GM12878 (cell line): ENCODE measurements around the gene KRT33A. TPM values are rescaled to one million over a fixed set of nuclear protein-coding genes. Genes with fewer than 3 reads are reported as not detected.

Experiments
- ATAC-seq: fragments of 200-7000 bp; cut with Tn5 transposase; 3 replicates; pipeline ENCODE4 v1.9.1; 2020; ENCODE audit warnings: mild to moderate bottlenecking, moderate library complexity
- BruUV-seq: library from RNA; stranded (reverse); fragments of 400-500 nt; replicated peaks from 2 replicates; lab custom pipeline; 2021; lab: Mats Ljungman, UMichigan
- CTCF ChIA-PET: fragments of 300-600 bp; sonication (Branson Sonifier 250); formaldehyde crosslinking; extraction: SDS; loops from one replicate; lab custom pipeline; 2021; ENCODE audit warnings: inconsistent platforms; lab: Yijun Ruan, JAX
- POLR2A ChIA-PET: fragments of 350-600 bp; formaldehyde crosslinking; extraction: SDS; loops from one replicate; lab custom pipeline; 2021; ENCODE audit warnings: inconsistent platforms; lab: Charles Lee
- RAD21 ChIA-PET: fragments of 300-600 bp; sonication (Branson Sonifier 250); formaldehyde crosslinking; loops from one replicate; lab custom pipeline; 2023; ENCODE audit warnings: antibody characterized with exemption; ENCODE audit not compliant: unreplicated experiment; lab: Charles Lee
- SMC1A ChIA-PET: fragments of 300-600 bp; sonication (Branson Sonifier 250); formaldehyde crosslinking; loops from one replicate; lab custom pipeline; 2023; ENCODE audit not compliant: unreplicated experiment, uncharacterized antibody; lab: Charles Lee
- DNase-seq: peaks from one replicate; pipeline ENCODE4 v3.0.0-alpha.2; 2011; ENCODE audit warnings: low read depth, low spot score
- FAIRE-seq: peaks from 3 replicates; lab custom pipeline; 2011; peaks lifted over from hg19 to GRCh38; lab: Jason Lieb, UNC
- H2AFZ ChIP-seq: 2 replicates; pipeline ENCODE4 v1.6.0; 2011; ENCODE audit warnings: low read depth, low read length, control low read depth; ENCODE audit not compliant: control insufficient read depth
- H3K27ac ChIP-seq: 2 replicates; pipeline ENCODE4 v1.5.1; 2011; ENCODE audit warnings: control low read depth; ENCODE audit not compliant: control insufficient read depth, insufficient read depth
- H3K27me3 ChIP-seq, 2 experiments: replicated peaks in 1 of 2; 2 replicates each; pipeline versions ENCODE4 v1.6.0 to v1.6.1; 2011; ENCODE audit warnings: low read length in 1 of 2; ENCODE audit not compliant: control insufficient read depth in 2 of 2, insufficient read depth in 2 of 2
- H3K36me3 ChIP-seq, 2 experiments: 2 replicates each; pipeline ENCODE4 v1.5.1; 2011; ENCODE audit warnings: low read length in 1 of 2; ENCODE audit not compliant: control insufficient read depth in 2 of 2, insufficient read depth in 2 of 2
- H3K4me1 ChIP-seq: 2 replicates; pipeline ENCODE4 v1.6.1; 2011; ENCODE audit warnings: mild to moderate bottlenecking, low read length, moderate library complexity, mixed read lengths; ENCODE audit not compliant: control insufficient read depth, insufficient read depth
- H3K4me2 ChIP-seq: 2 replicates; pipeline ENCODE4 v1.6.0; 2011; ENCODE audit warnings: control low read depth; ENCODE audit not compliant: control insufficient read depth, insufficient read depth
- H3K4me3 ChIP-seq: fragments of 200-600 bp; sonication (generic); 2 replicates; pipeline ENCODE4 v1.5.1; 2016
- H3K79me2 ChIP-seq: 2 replicates; pipeline ENCODE4 v1.6.0; 2011; ENCODE audit warnings: low read length; ENCODE audit not compliant: control insufficient read depth, insufficient read depth
- H3K9ac ChIP-seq: 2 replicates; pipeline ENCODE4 v1.8.0; 2011; ENCODE audit warnings: low read length, control low read depth, mixed read lengths; ENCODE audit not compliant: control insufficient read depth, insufficient read depth
- H3K9me3 ChIP-seq: replicated peaks from 3 replicates; pipeline ENCODE4 v1.5.1; 2011; ENCODE audit warnings: mild to moderate bottlenecking, low read length; ENCODE audit not compliant: control insufficient read depth, insufficient read depth
- H4K20me1 ChIP-seq: 2 replicates; pipeline ENCODE4 v1.6.0; 2011; ENCODE audit not compliant: control insufficient read depth, insufficient read depth
- ATF7 ChIP-seq: fragments of 450-650 bp; IDR thresholded peaks from 2 replicates; pipeline ENCODE4 v1.6.1; 2016; ENCODE audit warnings: low read depth, mild to moderate bottlenecking
- BCLAF1 ChIP-seq: fragments of 450-650 bp; IDR thresholded peaks from 2 replicates; pipeline ENCODE4 v1.6.1; 2017; ENCODE audit warnings: antibody characterized with exemption, mild to moderate bottlenecking, moderate library complexity
- CEBPB ChIP-seq, 2 experiments: fragments of 150-350 bp in 1 of 2; IDR thresholded peaks; 2 replicates each; pipeline ENCODE4 v1.6.1; 2012 to 2014; ENCODE audit warnings: low read depth in 2 of 2, low read length in 2 of 2, borderline replicate concordance in 1 of 2, inconsistent platforms in 1 of 2
- CREM ChIP-seq: IDR thresholded peaks from 2 replicates; pipeline ENCODE4 v1.6.1; 2014; ENCODE audit warnings: antibody characterized with exemption, low read depth
- CTCF ChIP-seq, 3 experiments: IDR thresholded peaks in 2 of 3; conservative IDR thresholded peaks in 1 of 3; 2 replicates each; pipeline ENCODE4 v1.5.1; 2011; ENCODE audit warnings: low read depth in 3 of 3, low read length in 3 of 3, mild to moderate bottlenecking in 3 of 3, control low read depth in 2 of 3, moderate library complexity in 2 of 3, inconsistent platforms in 1 of 3, mixed read lengths in 1 of 3; ENCODE audit not compliant: control insufficient read depth in 2 of 3, insufficient read depth in 1 of 3; ENCODE audit errors: extremely low read depth in 1 of 3
- IRF5 ChIP-seq: fragments of 450-650 bp; IDR thresholded peaks from 2 replicates; pipeline ENCODE4 v1.6.1; 2017; ENCODE audit warnings: borderline replicate concordance
- MTA2 ChIP-seq: fragments of 450-650 bp; IDR thresholded peaks from 2 replicates; pipeline ENCODE4 v1.6.1; 2016; ENCODE audit warnings: low read depth, mild to moderate bottlenecking, moderate library complexity
- POLR2A ChIP-seq: IDR thresholded peaks from 2 replicates; pipeline ENCODE4 v1.6.1; 2011; ENCODE audit warnings: low read depth, mild to moderate bottlenecking, low read length
- POU2F2 ChIP-seq: IDR thresholded peaks from 3 replicates; pipeline ENCODE4 v1.6.1; 2011; ENCODE audit warnings: low read depth, mild to moderate bottlenecking, low read length, borderline replicate concordance
- PRDM15 ChIP-seq: fragments of 450-650 bp; formaldehyde crosslinking; IDR thresholded peaks from 2 replicates; pipeline ENCODE4 v1.4.0; 2020; ENCODE audit warnings: mild to moderate bottlenecking, moderate library complexity
- STAT1 ChIP-seq: fragments of 450-650 bp; conservative IDR thresholded peaks from 2 replicates; pipeline ENCODE4 v1.6.1; 2014; ENCODE audit warnings: antibody characterized with exemption, mild to moderate bottlenecking
- ZNF207 ChIP-seq: fragments of 450-650 bp; IDR thresholded peaks from 2 replicates; pipeline ENCODE4 v1.6.1; 2014; ENCODE audit warnings: antibody characterized with exemption, mild to moderate bottlenecking, borderline replicate concordance
- ZNF274 ChIP-seq: IDR thresholded peaks from one replicate; pipeline ENCODE4 v1.8.0; 2011; ENCODE audit not compliant: insufficient read length, insufficient read depth
- WGBS: methylation state at CpG from one replicate; pipeline ENCODE4 v1.1.6; 2016; ENCODE audit warnings: low lambda C conversion rate; ENCODE audit not compliant: insufficient replicate concordance, insufficient coverage; ENCODE audit errors: missing lambda C conversion rate; 5-methylcytosine and 5-hydroxymethylcytosine counted together
- in situ Hi-C: fragments of 300-500 bp; cut with MboI; formaldehyde crosslinking; loops from 9 replicates; pipeline ENCODE4 v1.14.3; 2018; ENCODE audit warnings: mixed read lengths
- intact Hi-C: fragments of 100-400 bp; cut with micrococcal nuclease; formaldehyde crosslinking; loops from one replicate; pipeline ENCODE4 v1.14.2; 2022; ENCODE audit not compliant: unreplicated experiment
- polyA plus RNA-seq, 11 experiments: library from polyadenylated mRNA; depleted of rRNA in 4 of 11; unstranded in 6 of 11; stranded (reverse) in 5 of 11; fragments of >200 nt; fragmentation: Nextera tagmentation in 4 of 11; fragmentation: Illumina TruSeq in 1 of 11; extraction: Ambion mirVana in 4 of 11; extraction: Trizol in 1 of 11; gene quantifications; 1 replicate in 1 of 11; 2 replicates in 10 of 11; pipeline versions ENCODE4 v1.2.1 to v1.2.3, GENCODE V29; 2011 to 2016; ENCODE audit warnings: inconsistent platforms in 2 of 11, missing spikeins in 2 of 11, low read depth in 1 of 11
- total RNA-seq, 4 experiments: library from RNA; depleted of rRNA in 3 of 4; stranded (reverse); fragments of >200 nt in 3 of 4; fragmentation: Illumina TruSeq in 1 of 4; extraction: Trizol in 1 of 4; gene quantifications; 2 replicates each; pipeline versions ENCODE4 v1.2.1 to v1.2.3, GENCODE V29; 2013 to 2021

Gene KRT33A
- total and polyA plus RNA-seq, 10 of the 15 experiments (the other 5 are each of a cell fraction or from before 2014, with no cell fraction given): not detected

DNA sequence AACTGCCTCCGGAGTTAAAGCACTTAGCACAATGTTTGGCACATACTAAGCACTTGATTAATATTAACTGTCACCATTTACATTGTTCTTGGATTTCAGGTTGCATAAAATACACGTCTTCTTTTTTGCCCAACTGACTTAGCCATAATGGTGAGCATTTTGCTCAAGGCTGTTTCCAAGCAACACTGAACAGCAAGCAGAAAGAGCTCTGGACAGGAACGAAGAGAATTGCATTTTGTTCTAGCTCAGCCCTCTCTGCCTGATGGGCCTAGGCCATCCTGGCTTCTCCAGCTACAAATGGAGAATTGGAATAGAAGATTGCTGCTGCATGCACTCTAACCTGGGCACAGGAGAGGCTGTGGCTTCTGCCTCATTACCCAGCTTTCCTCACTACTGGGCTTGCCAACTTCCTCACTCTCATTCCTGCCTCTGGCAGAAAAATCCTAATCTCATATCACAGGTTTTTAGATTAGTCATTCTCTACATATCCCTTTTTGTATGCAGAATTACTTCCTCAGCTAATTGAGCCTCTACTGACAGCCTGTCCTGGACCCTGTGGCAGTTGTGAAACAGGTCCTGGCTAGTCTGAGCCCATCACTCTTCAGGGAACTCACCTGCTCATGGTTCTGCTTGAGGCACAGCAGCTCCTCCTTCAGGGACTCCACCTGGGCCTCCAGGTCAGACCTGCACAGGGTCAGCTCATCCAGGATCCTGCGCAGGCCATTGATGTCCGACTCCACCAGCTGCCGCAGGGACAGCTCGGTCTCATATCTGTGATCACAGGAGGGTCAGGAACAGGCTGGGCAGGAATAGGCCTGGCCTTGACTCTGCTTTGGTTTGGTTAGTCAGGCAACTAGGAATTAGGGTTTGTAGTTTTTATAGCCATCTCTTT lies 2.5 kb downstream of the KRT33A start:
- no peak for DNase-seq

More for the DNA sequence above, 2.5 kb downstream of the KRT33A start:
- Histone ChIP-seq H3K27me3 (no peaks in the 10 kb centered on the region; a peak in 1 of 4 replicates), H3K9me3 (peaks cover 2% of the 10 kb centered on the region; the same call in 2 of the 3 replicates), H4K20me1 (no peaks in the 10 kb centered on the region), H3K4me1 (no peaks in the 10 kb centered on the region)
- BruUV-seq: no TSS peak
- no peak for ATAC-seq
- RAD21 ChIA-PET: no interaction called here
- TF ChIP-seq STAT1 (no peak), MTA2 (no peak), CREM (no peak), IRF5 (no peak), POU2F2 (no peak), CTCF (IDR thresholded peaks at IDR 0.05 in 2 of 3, conservative IDR thresholded peaks at IDR 0.05 in 1 of 3; ENCODE audit: control insufficient read depth in 2 of 3, extremely low read depth in 1 of 3, insufficient read depth in 1 of 3, low read depth in 3 of 3, low read length in 3 of 3) (no peak), BCLAF1 (no peak), ZNF274 (no peak), ZNF207 (no peak), PRDM15 (CRISPR knock-in tag) (no peak), ATF7 (no peak), CEBPB (IDR thresholded peaks at IDR 0.05; ENCODE audit: borderline replicate concordance in 1 of 2, low read depth in 2 of 2, low read length in 2 of 2) (no peak), POLR2A (no peak)
- TF ChIP-seq, all 136 proteins: peak for 0
- intact Hi-C loops: no loop called here
- H3K36me3 ChIP-seq: no peaks in the 10 kb centered on the region
- H3K4me2 ChIP-seq: no peak overlapping the region
- CTCF ChIA-PET: interaction anchor here (0.6 to 1.8 kb wide), 2 partner anchors 25 to 62 kb away, joined by 3 to 4 read pairs; no protein-coding TSS in a partner anchor
- 39% methylated on average over 7 of the region's 7 CpGs for WGBS
- no peak overlapping the region for H3K27ac ChIP-seq
- no peaks in the 10 kb centered on the region for H3K79me2 ChIP-seq
- FAIRE-seq: no peak
- H2AFZ ChIP-seq: no peak overlapping the region
- POLR2A ChIA-PET: no interaction called here
- in situ Hi-C loops: no loop called here
- SMC1A ChIA-PET: interaction anchor here (1.4 kb wide), 2 partner anchors 8 to 36 kb away, joined by 3 to 4 read pairs; no protein-coding TSS in a partner anchor
- no peak overlapping the region for H3K4me3 ChIP-seq
- no peak overlapping the region for H3K9ac ChIP-seq
